Stomach (tissue), 9 donors: ENCODE results near the gene SCN2A. TPM values are rescaled to one million over a fixed set of nuclear protein-coding genes. Genes with fewer than 3 reads are reported as not detected.
A peak's percentile ranks its signal among the peaks of the same experiment; 100 is the strongest.

Experiments
- DNase-seq, 2 donors: peaks; one replicate each; pipeline versions ENCODE4 v3.0.0 to v3.0.0-alpha.2; 2013 to 2019
- H3K27ac ChIP-seq, 5 donors: fragments of 200-600 bp in 4 of 5; sonication (generic) in 4 of 5; one replicate each; pipeline ENCODE4 v1.5.1; 2013 to 2019; ENCODE audit warnings: mild to moderate bottlenecking in 1 of 5, moderate library complexity in 1 of 5
- H3K27me3 ChIP-seq, 3 donors: fragments of 200-600 bp; sonication (generic); one replicate each; pipeline ENCODE4 v1.5.1; 2017 to 2019; ENCODE audit warnings: mixed run types in 1 of 3
- H3K36me3 ChIP-seq, 4 donors: fragments of 200-600 bp; sonication (generic); 1 replicate in 3 of 4; 2 replicates in 1 of 4; pipeline ENCODE4 v1.5.1; 2016 to 2019
- H3K4me1 ChIP-seq, 4 donors: fragments of 200-600 bp; sonication (generic); one replicate each; pipeline ENCODE4 v1.5.1; 2016 to 2019
- H3K4me3 ChIP-seq, 4 donors: fragments of 200-600 bp; sonication (generic) in 3 of 4; one replicate each; pipeline ENCODE4 v1.5.1; 2016 to 2019; ENCODE audit warnings: mild to moderate bottlenecking in 1 of 4
- H3K9me3 ChIP-seq, 4 donors: fragments of 200-600 bp; sonication (generic); one replicate each; pipeline ENCODE4 v1.5.1; 2016 to 2019
- CTCF ChIP-seq, 7 experiments: fragments of 450-650 bp in 4 of 7; fragments of 200-600 bp in 3 of 7; sonication (generic) in 3 of 7; IDR thresholded peaks; one replicate each; pipeline ENCODE4 v1.5.1; 2016 to 2019; ENCODE audit warnings: antibody characterized with exemption in 7 of 7, control low read depth in 2 of 7, mild to moderate bottlenecking in 1 of 7
- EP300 ChIP-seq: sonication (generic); formaldehyde crosslinking; IDR thresholded peaks from one replicate; pipeline ENCODE4 v1.6.1; 2017; ENCODE audit warnings: antibody characterized with exemption
- POLR2A ChIP-seq, 4 donors: fragments of 450-650 bp; IDR thresholded peaks; one replicate each; pipeline ENCODE4 v1.6.1; 2016; ENCODE audit warnings: antibody characterized with exemption in 4 of 4, control low read depth in 2 of 4, mild to moderate bottlenecking in 1 of 4, moderate library complexity in 1 of 4
- POLR2AphosphoS5 ChIP-seq, 3 donors: sonication (generic); formaldehyde crosslinking; IDR thresholded peaks; one replicate each; pipeline ENCODE4 v1.6.1; 2016; ENCODE audit warnings: antibody characterized with exemption in 3 of 3
- WGBS, 5 donors: extraction: QIAGEN DNeasy Blood & Tissue Kit in 3 of 5; methylation state at CpG; one replicate each; pipeline versions ENCODE4 v1.1.5 to v1.1.7; 2013 to 2018; 5-methylcytosine and 5-hydroxymethylcytosine counted together
- intact Hi-C: fragments of 100-400 bp; cut with DNase I; formaldehyde crosslinking; loops from one replicate; pipeline ENCODE4 v1.15.1; 2023; ENCODE audit warnings: low total_unique reads
- polyA plus RNA-seq, 3 donors: library from polyadenylated mRNA; stranded (reverse); fragments of 200-250 nt; gene quantifications; one replicate each; pipeline ENCODE4 v1.2.3, GENCODE V29; 2013
- total RNA-seq, 5 donors: library from RNA; depleted of rRNA; stranded (reverse); fragments of >200 nt; gene quantifications; one replicate each; pipeline versions ENCODE4 v1.1.0 to v1.2.3, GENCODE V29; 2014 to 2016
- donor health status: healthy with polysubstance abuse.
- donor health status: Bipolar disorder and iron deficiency.
- donor health status: healthy.

The SCN2A gene
- total and polyA plus RNA-seq, 8 donors = 0.06 to 4.1 (median 1.0) TPM; not detected in 2

- no peaks in the 10 kb centered on the region for H3K9me3 ChIP-seq
- H3K27me3 ChIP-seq = no peaks in the 10 kb centered on the region
- TF ChIP-seq EP300 (no peak), POLR2A (IDR thresholded peaks at IDR 0.05) (no peak), POLR2AphosphoS5 (IDR thresholded peaks at IDR 0.05) (no peak)
- intact Hi-C loops = no loop called here
- no peaks in the 10 kb centered on the region for H3K36me3 ChIP-seq
- no peak for DNase-seq
- H3K4me1 ChIP-seq = peaks cover 0 to 12% (median 2%) of the 10 kb centered on the region in 4 donors
- no peak overlapping the region for H3K4me3 ChIP-seq
- no peak overlapping the region for H3K27ac ChIP-seq
- 91 to 96% (median 95%) methylated on average over 4 of the region's 4 CpGs for WGBS, 5 donors
These were observed 56.4 kb downstream of the SCN2A start for GRCh38 chr2:165295643-165296042.

- peak in 1 of 2 donors; percentile 40 for DNase-seq
- WGBS, 5 donors = 20 to 41% (median 31%) methylated on average over 3 of the region's 3 CpGs
- intact Hi-C loops = no loop called here
- H3K9me3 ChIP-seq = no peaks in the 10 kb centered on the region
- H3K4me1 ChIP-seq = no peaks in the 10 kb centered on the region
- no peak for TF ChIP-seq CTCF (IDR thresholded peaks at IDR 0.05)
- TF ChIP-seq POLR2AphosphoS5 (IDR thresholded peaks at IDR 0.05) = peak in 1 of 3 donors; percentile 72
- no peak for TF ChIP-seq EP300
- no peaks in the 10 kb centered on the region for H3K27me3 ChIP-seq
- peak overlapping the region in 2 of 5 donors; percentile 18 to 57 for H3K27ac ChIP-seq
- no peak overlapping the region for H3K4me3 ChIP-seq
- no peaks in the 10 kb centered on the region for H3K36me3 ChIP-seq
These were observed 66.3 kb downstream of the SCN2A start for GRCh38 chr2:165305391-165306096.

GRCh38 chr2:165307317-165307716 lies 68.1 kb downstream of the SCN2A start:
- no peak overlapping the region for H3K4me3 ChIP-seq
- no peak overlapping the region for H3K27ac ChIP-seq
- no peak for DNase-seq
- WGBS, 5 donors = 85 to 90% (median 87%) methylated on average over 1 of the region's 1 CpG
- no peak for TF ChIP-seq CTCF (IDR thresholded peaks at IDR 0.05)
- TF ChIP-seq EP300 = no peak
- no peak for TF ChIP-seq POLR2AphosphoS5 (IDR thresholded peaks at IDR 0.05)
- TF ChIP-seq POLR2A (IDR thresholded peaks at IDR 0.05) = no peak
- H3K9me3 ChIP-seq = no peaks in the 10 kb centered on the region
- H3K27me3 ChIP-seq = no peaks in the 10 kb centered on the region
- H3K36me3 ChIP-seq = no peaks in the 10 kb centered on the region
- intact Hi-C loops = no loop called here
- H3K4me1 ChIP-seq = no peaks in the 10 kb centered on the region

- 64 to 88% (median 73%) methylated on average over 1 of the region's 1 CpG for WGBS, 5 donors
- no peak for DNase-seq
- TF ChIP-seq POLR2AphosphoS5 (IDR thresholded peaks at IDR 0.05) (no peak), EP300 (no peak), POLR2A (IDR thresholded peaks at IDR 0.05) (no peak)
- H3K36me3 ChIP-seq = no peaks in the 10 kb centered on the region
- no peak overlapping the region for H3K27ac ChIP-seq
- H3K27me3 ChIP-seq = no peaks in the 10 kb centered on the region
- no peak overlapping the region for H3K4me3 ChIP-seq
- intact Hi-C loops = no loop called here
- no peaks in the 10 kb centered on the region for H3K9me3 ChIP-seq
- H3K4me1 ChIP-seq = no peaks in the 10 kb centered on the region
These were observed 72.7 kb downstream of the SCN2A start for GRCh38 chr2:165311949-165312348.

GRCh38 chr2:165312999-165313398 lies 73.8 kb downstream of the SCN2A start:
- Histone ChIP-seq H3K27ac (no peak overlapping the region), H3K9me3 (no peaks in the 10 kb centered on the region), H3K36me3 (no peaks in the 10 kb centered on the region), H3K4me1 (no peaks in the 10 kb centered on the region), H3K27me3 (no peaks in the 10 kb centered on the region), H3K4me3 (no peak overlapping the region)
- WGBS, 5 donors = 77 to 87% (median 81%) methylated on average over 2 of the region's 2 CpGs
- intact Hi-C loops = no loop called here
- no peak for DNase-seq
- TF ChIP-seq POLR2A (IDR thresholded peaks at IDR 0.05) (no peak), POLR2AphosphoS5 (IDR thresholded peaks at IDR 0.05) (no peak), EP300 (no peak), CTCF (IDR thresholded peaks at IDR 0.05) (no peak)
